ENCODE data around the gene SBNO2.

SBNO2 gene

GRCh38 chr19:1167687-1168571, 6.1 kb downstream of the SBNO2 start:
- DNase-seq (ENCODE audit: low spot score) = no peak

- no peak for DNase-seq (ENCODE audit: low spot score)
These were observed 7.0 kb downstream of the SBNO2 start for GRCh38 chr19:1166872-1167573.

GRCh38 chr19:1164684-1165531, 9.2 kb downstream of the SBNO2 start:
- no peak for DNase-seq (ENCODE audit: low spot score)

- no peak for DNase-seq (ENCODE audit: low spot score)
These were observed 10.0 kb downstream of the SBNO2 start for GRCh38 chr19:1163934-1164683.

GRCh38 chr19:1163283-1163933, 10.7 kb downstream of the SBNO2 start:
- no peak for DNase-seq (ENCODE audit: low spot score)

GRCh38 chr19:1162404-1163282, 11.4 kb downstream of the SBNO2 start:
- DNase-seq (ENCODE audit: low spot score) = no peak

- no peak for DNase-seq (ENCODE audit: low spot score)
These were observed 12.4 kb downstream of the SBNO2 start for GRCh38 chr19:1161716-1162115.

GRCh38 chr19:1159864-1160595, 14.0 kb downstream of the SBNO2 start:
- DNase-seq (ENCODE audit: low spot score) = no peak

- no peak for DNase-seq (ENCODE audit: low spot score)
These were observed 15.1 kb downstream of the SBNO2 start for GRCh38 chr19:1158885-1159448.

GRCh38 chr19:1157931-1158884, 15.9 kb downstream of the SBNO2 start:
- no peak for DNase-seq (ENCODE audit: low spot score)

GRCh38 chr19:1156830-1157615, 17.0 kb downstream of the SBNO2 start:
- DNase-seq (ENCODE audit: low spot score) = no peak

- DNase-seq (ENCODE audit: low spot score) = no peak
These were observed 17.7 kb downstream of the SBNO2 start for GRCh38 chr19:1156305-1156801.

GRCh38 chr19:1155352-1156304, 18.4 kb downstream of the SBNO2 start:
- no peak for DNase-seq (ENCODE audit: low spot score)

GRCh38 chr19:1154731-1155351, 19.2 kb downstream of the SBNO2 start:
- DNase-seq (ENCODE audit: low spot score) = no peak

Measured in hematopoietic multipotent progenitor cell treated with erythropoietin and hydrocortisone succinate and interleukin-3 and kit ligand, for 15 days (in vitro differentiated cells).